Placental pericyte (primary cell): ENCODE data around the gene PGRMC2. TPM values are rescaled to one million over a fixed set of nuclear protein-coding genes. Genes with fewer than 3 reads are reported as not detected.

Experiments
- total RNA-seq: library from RNA; depleted of rRNA; stranded (reverse); fragments of >200 nt; gene quantifications from 2 replicates; pipeline ENCODE4 v1.2.3, GENCODE V29; 2012

PGRMC2 gene, protein sequence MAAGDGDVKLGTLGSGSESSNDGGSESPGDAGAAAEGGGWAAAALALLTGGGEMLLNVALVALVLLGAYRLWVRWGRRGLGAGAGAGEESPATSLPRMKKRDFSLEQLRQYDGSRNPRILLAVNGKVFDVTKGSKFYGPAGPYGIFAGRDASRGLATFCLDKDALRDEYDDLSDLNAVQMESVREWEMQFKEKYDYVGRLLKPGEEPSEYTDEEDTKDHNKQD
- 12.6 and 52.1 TPM in 2 replicates for total RNA-seq

DNA sequence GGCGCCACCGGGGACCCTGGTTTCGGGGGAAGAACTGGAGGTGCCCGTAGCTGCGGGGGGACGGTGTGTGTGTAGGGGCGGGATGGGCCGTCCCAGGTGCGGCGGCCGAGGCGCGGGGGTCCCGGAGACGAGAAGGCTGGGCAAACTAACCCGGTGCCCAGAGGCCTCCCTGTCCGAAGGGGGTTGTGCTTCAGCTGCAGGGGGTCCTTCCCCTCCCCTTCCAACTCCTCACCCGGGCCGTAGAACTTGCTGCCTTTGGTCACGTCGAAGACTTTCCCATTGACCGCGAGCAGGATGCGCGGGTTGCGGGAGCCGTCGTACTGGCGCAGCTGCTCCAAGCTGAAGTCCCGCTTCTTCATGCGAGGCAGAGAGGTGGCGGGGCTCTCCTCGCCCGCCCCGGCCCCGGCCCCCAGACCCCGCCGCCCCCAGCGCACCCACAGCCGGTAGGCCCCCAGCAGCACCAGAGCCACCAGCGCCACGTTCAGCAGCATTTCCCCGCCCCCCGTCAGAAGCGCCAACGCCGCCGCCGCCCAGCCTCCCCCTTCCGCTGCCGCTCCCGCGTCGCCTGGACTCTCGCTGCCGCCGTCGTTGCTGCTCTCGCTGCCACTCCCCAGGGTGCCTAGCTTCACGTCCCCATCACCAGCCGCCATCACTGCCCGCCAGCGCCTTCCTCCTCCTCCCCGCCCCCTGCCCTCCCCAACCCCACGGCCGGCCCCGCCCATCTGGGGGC, at the start of gene PGRMC2:
TSS of gene PGRMC2 (minus strand) at position 673 of the 730 bp plus-strand sequence. CDS start at position 650, 23 bp downstream.

Other genes starting within 250 kb of the PGRMC2 start
- gene LARP1B, start 226.5 kb downstream of the PGRMC2 start, total RNA-seq: 22.5 and 48.4 TPM in 2 replicates